Measurements from ENCODE around the gene LDLRAD4.
"Not testable (repeated sequence)": the region's sequence is repeated elsewhere in the genome, so short reads cannot be mapped to it uniquely, and the experiment has no call there.

LDLRAD4 gene

GRCh38 chr18:13658436-13659204 lies 440.1 kb downstream of the LDLRAD4 start:
- DNase-seq: no peak

- DNase-seq: no peak
Measured at GRCh38 chr18:13660510-13660909, 441.9 kb downstream of the LDLRAD4 start.

GRCh38 chr18:13661051-13661778 lies 442.7 kb downstream of the LDLRAD4 start:
- no peak for DNase-seq

- DNase-seq: no peak
Measured at GRCh38 chr18:13661779-13662256, 443.3 kb downstream of the LDLRAD4 start.

GRCh38 chr18:13672657-13673056 lies 454.1 kb downstream of the LDLRAD4 start:
- DNase-seq: no peak

- no peak for DNase-seq
Measured at GRCh38 chr18:13676471-13676870, 457.9 kb downstream of the LDLRAD4 start.

- DNase-seq: not testable (repeated sequence)
Measured at GRCh38 chr18:13677350-13677749, 458.8 kb downstream of the LDLRAD4 start.

- DNase-seq: peak; percentile 62
Measured at GRCh38 chr18:13680612-13681011, 462.1 kb downstream of the LDLRAD4 start.

GRCh38 chr18:13681701-13682100 lies 463.1 kb downstream of the LDLRAD4 start:
- DNase-seq: no peak

GRCh38 chr18:13684546-13684945 lies 466.0 kb downstream of the LDLRAD4 start:
- no peak for DNase-seq

- DNase-seq: no peak
Measured at GRCh38 chr18:13688191-13689136, 469.9 kb downstream of the LDLRAD4 start.

- not testable (repeated sequence) for DNase-seq
Measured at GRCh38 chr18:13690060-13690459, 471.5 kb downstream of the LDLRAD4 start.

- DNase-seq: not testable (repeated sequence)
Measured at GRCh38 chr18:13695337-13695736, 476.8 kb downstream of the LDLRAD4 start.

GRCh38 chr18:13696961-13697360 lies 478.4 kb downstream of the LDLRAD4 start:
- no peak for DNase-seq

- DNase-seq: no peak
Measured at GRCh38 chr18:13700153-13700552, 481.6 kb downstream of the LDLRAD4 start.
